ENCODE results near the gene RASGEF1C.

The RASGEF1C gene

DNA sequence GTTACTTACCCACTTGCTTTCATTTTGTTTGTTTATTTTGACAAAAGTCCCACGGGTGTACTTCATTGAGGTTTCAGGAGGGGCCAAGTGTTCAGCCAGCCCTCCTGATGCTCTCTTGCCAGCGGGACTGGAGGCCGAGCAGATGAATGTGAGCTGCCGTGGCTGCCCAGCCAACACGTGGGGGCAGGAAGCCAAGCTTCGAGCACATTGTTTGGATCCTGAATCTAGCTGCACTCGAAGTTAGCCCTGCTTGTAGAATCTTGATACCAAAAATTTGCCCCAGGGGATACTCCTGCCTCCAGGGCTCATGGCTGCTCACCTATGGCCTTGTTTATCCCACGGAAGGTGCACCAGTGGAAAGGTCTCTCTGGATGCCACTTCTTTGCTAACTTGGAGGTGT lies 49.3 kb downstream of the RASGEF1C start:
- no peak for DNase-seq

DNA sequence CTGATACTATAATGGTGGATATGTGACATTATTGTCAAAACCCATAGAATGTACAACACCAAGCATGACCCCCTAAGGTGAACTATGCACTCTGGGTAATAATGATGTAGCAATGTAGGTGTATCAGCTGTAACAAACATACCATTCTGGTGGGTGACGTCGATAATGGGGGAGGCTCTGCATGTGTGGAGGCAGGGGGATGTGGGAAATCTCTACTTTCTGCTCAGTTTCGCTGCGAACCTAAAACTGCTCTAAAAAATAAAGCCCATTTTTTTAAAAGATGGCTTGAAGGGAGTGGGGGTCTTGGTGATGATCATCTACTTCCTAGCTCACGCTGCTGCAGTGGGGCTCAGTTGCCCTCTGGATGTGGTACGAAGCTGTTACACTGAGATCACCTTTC lies 51.1 kb downstream of the RASGEF1C start:
- no peak for DNase-seq

DNA sequence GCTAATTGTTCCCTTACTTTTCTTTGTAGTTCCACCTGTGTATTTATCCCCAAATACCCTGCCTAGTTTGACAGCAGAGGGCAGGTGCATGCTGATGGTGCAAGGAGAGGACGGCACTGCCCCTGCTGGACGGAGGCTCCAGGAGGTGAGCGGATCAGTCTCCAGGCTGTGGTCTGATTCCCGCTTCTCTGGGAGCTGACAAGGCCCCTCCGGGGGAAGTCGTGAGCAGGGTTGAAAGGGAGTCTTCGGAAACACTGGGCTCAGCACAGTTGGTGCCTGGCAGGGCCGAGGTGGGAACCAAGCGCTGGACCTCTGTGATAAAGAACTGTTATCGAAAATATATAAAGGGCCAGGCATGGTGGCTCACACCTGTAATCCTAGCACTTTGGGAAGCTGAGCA lies 52.9 kb downstream of the RASGEF1C start:
- DNase-seq: no peak

DNA sequence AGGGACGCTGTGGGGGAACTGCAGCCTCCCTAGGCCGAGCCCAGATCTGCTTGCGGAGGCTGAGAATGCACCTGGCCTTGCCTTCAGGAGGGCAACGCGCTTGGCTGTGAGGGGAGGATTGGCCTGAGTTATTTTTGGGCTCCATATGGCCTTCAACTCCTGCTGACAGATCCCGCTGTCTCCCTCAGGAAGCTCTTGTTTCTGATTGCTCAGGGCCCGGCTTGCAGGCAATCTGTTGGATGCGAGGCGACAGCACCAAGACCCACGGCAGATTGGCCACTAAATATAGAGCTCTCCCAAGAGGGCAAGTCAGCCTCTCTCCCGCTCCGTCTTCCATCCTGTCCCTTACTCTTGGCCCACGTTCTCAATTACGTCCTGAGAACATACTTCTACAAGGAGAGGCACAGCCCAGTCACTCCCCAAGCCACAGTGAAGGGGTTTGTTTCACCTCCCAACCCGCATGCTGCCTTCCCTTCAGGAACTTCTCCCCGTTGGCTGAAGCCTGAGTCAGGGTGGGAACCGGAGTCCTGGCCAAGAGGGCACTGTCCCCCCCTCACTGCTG lies 53.6 kb downstream of the RASGEF1C start:
- DNase-seq: no peak

DNA sequence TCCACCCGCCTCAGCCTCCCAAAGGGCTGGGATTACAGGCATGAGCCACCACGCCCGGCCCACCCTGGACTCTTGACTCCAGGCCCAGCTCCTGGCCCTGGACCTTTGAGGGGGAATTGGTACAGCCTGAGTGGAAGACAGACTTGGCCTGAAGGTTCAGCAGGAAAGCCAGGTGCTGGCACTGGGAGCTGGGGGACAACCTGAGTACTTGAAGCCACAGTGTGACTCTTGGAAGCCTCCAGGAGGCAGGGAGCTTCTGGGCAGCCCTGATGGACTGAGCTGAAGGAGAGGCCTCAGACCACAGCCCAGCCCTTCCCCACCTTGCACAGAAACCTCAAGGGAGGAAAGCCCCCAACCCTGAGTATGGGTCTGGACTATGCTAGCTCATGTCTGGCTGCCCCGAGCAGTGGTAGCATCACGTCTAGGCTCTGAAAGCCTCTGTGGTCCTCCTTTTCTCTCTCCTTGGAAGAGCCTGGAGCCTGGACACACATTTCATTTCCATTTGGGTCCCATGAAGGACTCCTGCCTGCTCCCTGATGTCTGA lies 54.1 kb downstream of the RASGEF1C start:
- no peak for DNase-seq

DNA sequence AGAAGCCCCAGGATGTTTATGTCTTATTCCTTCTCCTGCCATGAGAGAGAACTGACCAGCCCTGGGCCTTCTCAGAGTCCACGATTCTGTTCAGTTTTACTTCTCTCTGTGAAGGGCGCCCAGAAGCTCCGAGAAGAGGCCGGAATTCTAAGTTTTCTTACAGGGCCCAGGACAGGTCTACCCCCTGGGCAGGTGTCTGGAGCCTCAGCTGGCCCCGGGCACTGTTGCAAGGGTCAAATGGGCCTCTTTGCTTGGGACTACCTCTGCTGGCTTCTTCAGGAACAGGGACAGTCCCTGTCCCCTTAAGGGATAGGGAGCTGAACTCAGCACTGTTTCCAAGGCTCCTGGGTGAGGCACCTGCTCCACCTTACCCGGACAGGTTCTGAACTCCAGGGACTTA lies 55.0 kb downstream of the RASGEF1C start:
- no peak for DNase-seq

DNA sequence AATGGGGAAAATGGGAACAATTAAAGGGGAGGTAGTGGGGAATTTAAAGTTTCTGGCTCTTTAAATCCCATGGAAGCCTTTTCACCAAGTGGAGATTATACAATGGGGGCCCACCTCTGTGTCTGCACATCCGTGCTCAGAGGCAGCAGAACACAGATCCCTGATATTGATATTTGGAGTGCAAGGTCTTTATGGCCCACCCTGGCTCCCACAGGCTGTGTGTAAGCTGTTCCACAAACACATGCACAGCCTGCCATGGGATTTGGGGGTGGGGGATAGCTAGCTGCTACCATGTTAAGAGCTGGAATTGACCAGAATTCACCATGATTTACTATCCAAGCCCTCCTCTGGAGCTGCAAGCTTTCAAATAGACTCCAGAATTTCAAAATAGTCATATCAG lies 55.9 kb downstream of the RASGEF1C start:
- no peak for DNase-seq

DNA sequence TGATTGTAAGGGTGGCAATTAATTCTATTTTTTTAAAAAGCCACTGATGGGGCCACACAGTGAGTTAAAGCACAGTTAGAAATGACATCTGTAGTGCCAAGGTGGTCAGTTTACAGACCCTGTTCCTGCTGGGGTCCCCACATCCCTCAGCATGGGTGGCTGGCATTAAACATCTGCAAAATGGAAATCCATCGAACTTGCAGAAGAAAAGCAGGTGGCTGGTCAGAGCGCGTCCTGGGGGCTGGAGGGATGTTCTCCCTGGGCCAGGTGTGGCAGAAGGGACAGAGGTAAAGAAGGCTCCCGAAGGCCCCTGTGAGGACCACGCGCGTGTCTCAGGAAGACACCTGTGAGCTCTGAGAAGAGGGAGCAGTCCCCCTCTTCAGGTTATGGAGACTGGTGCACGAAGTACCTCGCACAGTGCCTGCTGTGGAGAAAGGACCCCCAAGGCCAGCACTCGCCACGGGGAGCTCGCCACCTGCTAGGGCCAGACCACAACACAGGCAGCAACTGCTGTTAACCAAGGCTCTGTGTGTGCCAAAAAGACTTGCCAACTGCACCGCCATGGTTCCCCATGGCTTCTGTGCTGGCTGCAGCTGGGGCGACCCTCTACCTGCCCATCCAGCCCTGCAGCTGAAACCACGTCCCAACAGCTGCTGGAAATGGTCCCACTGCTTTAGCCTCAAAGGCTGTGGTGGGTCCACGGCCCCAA lies 65.2 kb downstream of the RASGEF1C start:
- DNase-seq: no peak

DNA sequence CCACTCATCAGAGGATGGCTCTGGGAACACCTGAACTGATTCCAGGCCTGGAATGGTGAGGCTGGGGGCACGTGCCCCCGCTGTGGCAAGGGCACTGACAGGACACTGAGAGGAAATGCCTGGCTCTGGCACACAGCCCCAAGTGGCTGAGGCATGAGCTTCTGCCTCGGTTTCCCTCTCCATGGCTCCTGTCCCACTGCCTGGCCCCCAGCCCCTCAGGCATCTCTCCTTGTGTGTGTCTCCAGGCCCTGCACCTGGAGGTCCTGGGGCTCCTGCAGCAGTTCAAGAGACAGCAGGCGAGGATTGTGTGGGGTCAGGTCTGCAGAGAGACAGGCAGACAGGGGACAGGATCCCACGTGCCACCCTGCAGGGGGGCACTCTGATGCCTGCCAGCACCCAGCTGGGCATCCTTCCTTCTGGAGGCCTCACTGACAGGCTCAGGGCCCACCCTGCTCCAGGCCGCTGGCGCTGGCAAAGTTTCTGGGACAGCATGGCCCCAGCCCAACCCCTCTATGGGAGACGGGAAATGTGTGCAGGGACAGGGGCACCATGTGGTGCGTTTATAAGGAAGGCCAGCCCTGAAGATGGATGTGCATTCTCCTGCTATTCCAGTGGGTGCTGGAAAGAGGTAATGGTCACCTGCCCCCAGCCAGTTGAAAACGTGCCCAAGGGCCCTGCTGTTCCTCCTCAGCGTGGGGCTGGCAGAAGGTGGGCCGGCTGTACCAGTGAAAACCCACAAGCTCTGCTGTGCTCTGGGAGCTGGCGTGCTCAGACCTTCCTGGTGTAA lies 66.0 kb downstream of the RASGEF1C start:
- no peak for DNase-seq

DNA sequence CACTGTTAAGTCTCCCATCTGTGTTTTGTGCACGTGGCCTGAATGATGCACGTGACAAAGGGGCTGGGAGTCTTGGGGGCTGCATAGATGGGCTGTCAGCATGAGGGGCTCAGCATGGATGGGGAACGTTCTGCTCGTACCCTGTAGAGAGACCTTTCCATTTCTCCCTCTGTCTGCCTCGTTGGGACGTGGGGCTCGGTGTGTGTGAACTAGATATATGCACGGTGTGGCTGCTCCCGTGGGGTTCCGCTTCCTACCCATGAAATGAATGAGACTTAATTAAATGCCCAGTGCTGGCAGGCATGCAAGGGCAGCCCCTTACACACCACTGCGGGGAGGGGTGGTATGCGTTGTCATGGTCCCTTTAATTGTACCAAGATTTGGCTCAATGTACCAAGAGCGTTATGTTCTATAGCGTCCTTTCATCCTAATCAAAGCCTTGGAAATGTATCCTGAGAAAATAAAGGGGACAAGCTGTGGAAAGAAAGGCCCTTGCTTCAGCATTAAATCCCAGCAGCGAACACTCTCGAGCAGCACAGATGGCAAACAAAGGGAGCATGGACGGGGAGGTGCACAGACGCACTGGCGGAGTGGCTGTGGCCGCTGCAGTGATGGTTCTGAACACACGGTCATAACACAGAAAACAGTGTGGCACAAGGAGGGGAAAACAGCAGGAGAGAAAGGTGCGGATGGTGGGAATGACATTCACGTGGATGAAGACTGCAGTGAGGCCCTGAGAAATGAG lies 66.8 kb downstream of the RASGEF1C start:
- DNase-seq: no peak

DNA sequence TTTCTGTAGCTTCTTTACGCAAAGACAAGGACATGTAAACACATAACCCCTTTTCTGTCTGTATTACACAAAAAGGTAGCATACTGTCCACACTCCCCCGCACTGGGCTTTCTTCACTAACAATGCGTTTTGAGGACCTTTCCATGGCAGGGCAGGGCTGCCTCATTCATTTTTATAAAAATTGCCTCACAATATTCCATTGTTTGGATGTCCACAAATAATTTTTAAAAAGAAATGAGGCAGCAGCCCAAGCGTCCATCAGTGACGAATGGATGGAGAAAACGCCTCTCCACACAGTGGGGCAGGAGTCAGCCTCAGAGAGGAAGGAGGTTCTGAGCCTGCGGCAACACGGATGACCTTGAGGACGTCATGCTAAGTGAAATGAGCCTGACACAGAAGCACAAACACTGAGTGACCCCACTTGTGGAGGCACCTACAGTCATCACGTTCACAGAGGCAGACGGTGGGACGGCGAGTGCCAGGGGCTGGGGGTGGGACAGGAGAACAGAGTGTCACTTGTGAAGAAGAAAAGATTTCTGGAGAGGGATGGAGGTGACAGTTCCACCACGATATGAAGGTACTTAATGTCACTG lies 67.8 kb downstream of the RASGEF1C start:
- DNase-seq: no peak

DNA sequence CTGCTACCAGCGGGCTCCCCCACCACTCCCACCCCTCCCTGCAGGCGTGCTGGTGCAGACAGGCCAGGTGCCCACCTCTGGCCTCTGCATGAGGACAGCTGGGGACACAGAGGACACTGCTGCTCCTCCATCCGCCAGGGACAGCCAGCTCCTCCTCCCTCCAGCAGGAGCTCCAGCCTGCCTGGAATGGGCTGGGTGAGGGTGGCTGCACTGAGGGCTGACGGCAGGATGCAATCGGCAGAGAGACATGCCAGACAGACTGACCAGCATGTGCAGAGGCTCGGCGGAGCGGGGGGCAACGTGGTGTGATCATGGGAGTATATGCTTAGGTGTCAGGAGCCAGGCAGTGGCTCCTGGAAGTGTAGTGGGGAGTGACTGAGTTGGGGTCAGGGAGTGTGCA lies 68.4 kb downstream of the RASGEF1C start:
- DNase-seq: no peak

DNA sequence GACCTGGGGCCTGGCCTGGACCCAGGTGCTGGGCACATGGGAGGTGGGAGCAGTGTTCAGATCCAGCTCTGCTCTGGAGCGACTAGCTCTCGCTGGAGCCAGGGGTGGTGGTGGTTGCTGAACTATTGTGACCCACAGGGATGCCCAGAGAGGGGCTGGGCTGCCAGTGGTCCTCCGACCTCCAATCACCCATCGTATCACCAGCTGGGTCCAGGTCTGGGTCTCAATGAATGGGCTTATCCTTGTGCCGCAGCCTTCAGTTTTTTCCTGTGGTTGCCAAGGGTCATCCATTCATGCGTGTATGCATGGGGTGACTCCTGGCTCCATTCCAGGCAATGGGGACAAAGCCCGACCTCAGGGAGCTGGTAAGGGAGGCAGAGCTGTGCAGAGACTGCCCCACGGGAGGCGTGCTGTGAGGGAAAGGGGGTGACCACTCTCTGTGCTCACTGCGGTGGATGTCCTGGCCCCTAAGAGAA lies 68.9 kb downstream of the RASGEF1C start:
- no peak for DNase-seq

DNA sequence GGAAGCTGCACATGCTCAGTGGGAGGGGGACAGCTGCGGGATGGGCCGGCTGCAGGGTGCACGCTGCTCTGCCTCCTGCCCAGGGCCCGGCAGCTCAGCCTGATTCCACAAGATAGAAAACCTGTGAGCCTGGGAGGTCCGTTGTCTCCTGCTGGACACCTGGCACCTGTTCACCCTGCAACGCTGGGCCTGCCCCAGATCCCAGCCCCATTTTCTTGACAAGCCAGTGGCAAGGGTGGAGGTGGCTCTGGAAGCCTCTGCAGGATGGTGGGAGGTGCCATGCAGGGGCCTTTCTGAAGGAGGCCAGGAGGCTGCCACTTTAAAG lies 69.3 kb downstream of the RASGEF1C start:
- DNase-seq: no peak

DNA sequence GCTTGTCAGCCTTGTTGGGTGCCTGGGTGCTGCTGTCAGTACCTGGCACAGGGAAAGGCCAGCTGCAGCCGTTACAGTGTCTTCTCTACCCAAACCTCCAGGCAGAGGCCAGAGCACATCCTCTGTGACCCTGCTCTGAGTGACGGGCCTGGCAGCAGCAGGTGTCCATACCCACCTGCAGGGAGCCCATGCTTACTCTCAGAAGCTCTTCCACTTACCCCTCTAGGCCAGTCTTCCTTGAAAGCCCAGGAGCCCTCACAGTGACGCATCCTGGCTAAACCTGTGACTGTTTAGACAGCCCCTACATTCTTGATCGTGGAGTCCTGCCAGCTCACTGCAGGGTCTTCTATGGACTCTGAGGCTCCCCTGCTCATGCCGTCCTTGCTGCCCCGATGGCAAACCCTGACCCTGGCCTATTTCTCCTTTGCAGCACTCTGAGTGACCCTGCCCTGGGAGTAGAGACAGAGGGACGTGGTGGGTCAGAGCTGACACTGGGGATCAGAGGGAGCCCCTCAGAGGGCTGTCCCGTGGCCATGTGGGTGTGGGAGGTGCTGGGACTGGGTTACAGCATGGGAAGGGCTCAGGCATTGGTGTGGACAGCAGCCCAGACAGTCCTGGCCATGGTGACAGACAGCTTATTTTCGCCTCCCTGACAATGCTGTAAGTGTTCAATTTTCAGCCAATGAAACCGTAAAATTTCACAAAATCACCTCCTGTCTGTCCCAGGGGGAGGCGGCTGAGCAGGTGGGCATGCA lies 69.9 kb downstream of the RASGEF1C start:
- no peak for DNase-seq

DNA sequence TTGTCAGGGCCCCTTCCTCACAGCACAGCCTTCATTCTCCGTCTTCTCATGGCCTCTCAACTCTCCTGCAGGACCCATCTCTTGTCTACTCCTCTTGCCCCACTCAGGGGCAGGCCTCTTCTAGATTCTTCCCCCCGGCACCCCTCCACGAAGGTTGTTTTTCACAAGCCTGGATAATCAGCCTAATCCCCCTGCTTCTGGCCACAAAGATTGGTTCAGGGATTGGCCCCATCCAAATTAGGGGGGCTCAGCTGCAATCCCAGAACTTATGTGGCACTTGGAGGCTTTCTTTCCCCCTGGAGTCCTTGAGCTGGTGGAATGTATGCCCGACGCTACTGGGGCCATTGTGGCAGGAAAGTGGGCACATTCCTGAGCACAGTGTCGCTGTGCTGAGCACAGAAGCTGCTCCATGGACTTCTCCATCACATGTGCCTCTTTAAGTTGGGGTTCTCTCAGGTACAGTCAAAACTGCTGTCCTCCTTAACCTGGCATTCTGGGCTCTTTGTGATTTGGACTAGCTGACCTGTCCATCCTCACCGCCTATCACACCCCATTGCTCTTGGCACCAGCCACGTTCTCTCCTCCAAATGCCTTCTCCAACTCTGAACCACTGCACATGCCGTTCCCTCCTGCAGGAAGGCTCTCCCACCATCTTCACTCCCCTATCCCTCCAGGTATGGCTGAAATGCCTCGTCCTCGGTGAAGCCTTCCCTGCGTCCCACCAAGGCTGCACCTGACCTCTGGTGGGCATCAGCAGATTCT lies 70.6 kb downstream of the RASGEF1C start:
- no peak for DNase-seq

DNA sequence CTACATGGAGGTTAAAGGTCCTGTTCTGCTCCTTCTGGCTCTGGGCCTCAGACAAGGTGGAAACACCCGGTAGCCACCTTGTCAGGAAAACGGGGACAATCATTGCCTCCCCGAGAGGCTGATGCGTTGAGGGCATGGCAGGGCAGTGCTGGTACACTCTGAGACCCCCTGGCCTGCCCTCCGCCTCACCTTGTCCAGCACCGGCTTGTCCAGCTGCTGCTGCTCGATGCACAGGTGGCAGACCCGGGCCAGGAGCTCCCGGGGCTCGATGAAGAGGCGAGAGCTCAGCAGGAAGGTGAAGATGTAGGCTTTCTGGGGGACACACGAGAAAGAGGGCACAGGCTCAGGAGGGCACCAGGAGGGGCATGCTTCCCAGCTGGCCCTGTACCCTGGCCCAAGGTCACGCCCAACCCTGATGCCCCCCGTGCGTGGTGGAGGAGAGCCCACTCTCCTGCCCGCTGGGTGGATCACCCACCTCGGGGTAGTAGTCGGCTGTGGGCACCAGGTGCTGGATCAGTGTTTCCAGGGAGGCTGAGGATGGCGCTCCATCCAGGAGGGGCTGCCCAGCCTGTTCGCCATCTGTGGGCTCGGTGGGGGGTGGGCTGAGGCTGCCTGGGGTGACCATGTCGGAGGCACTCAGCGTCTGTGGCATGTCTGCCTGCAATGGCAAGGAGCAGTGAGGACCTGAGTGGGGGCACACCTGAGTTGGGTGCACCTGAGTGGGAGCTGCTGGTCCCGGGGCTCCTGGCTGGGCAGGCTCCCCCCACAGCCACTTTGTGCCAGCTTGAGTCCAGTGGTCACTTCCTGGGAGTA lies 71.4 kb downstream of the RASGEF1C start:
- DNase-seq: no peak

DNA sequence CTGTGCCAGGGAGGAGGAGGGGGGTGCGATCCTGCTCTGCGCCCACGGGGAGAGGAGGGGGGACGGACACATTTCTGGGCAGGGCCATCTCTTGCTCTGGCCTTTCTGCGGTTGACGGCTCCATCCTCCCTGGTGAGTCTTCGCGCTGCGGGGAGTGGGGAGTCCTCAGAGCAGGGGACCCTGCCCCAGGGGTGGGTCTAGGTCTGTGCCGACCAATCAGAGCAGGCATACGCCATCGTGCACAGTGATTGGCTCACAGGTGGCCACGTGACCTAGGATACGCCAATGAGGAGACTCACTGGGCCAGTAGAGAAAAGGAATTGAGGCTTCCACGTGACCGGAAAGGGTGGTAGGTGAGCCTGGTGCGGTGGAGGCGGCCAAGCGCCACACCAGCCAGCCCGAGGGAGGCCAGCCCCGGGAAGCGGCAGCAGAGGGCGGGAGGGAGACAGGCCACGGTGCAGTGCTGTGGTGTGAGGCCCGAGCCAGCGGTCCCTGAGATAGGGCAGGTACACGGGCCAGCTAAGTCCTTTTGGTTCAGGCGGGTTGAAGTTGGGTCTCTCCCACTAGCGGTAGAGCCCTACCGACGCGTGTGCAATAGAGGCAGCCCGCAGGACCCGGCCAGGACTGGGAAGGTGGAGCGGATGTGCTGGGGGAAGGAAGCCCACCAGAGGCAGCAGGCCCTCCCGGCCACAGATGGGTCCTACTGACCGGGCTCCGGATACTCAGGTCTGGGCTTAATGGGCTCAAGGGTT lies 72.2 kb downstream of the RASGEF1C start:
- no peak for DNase-seq

DNA sequence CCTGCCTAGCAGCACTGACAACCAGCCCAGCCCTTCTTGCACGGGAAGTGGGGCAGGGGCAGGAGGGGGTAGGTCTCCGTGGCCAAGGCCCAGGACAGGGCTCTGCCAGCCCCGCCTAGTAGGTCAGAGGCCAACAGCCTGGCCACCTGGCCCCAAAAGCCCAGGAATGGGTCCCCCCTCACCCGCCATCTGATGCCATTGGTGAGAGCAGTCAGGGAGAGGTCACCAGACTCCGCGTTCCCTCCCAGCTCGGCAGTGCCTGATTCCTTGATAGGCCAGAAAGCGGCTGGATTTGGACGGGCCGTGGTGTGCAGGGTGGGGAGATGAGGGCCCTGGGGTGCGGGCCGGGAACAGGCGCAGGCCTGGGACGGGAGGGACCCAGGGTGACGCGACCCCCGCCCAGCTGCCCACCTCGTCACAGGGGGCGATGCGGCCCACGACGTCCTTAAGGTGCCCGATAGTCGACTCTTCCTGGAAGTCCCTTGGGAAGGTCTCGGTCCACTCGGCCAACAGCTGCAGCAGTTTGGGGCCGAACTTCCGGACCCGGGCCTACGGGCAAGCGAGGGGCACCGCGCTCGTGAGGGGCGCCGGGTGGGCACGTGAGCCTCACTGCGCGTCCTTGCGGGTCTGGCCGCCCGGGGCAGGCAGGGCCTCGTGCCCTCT lies 72.9 kb downstream of the RASGEF1C start:
- DNase-seq: no peak
